B cell (primary cell): ENCODE data around the gene NAPSA. TPM values are rescaled to one million over a fixed set of nuclear protein-coding genes. Genes with fewer than 3 reads are reported as not detected.

Experiments used
- ATAC-seq: fragments of 200-7000 bp; cut with Tn5 transposase; one replicate; pipeline ENCODE4 v1.10.0; 2021; ENCODE audit warnings: low read depth, mild to moderate bottlenecking, moderate number of reproducible peaks, moderate library complexity
- CTCF ChIA-PET: fragments of 350-600 bp; sonication (Branson Sonifier 250); formaldehyde crosslinking; loops from one replicate; lab custom pipeline; 2021; ENCODE audit warnings: antibody characterized with exemption, inconsistent platforms; lab: Charles Lee
- POLR2A ChIA-PET: fragments of 350-600 bp; sonication (Branson Sonifier 250); formaldehyde crosslinking; loops from one replicate; lab custom pipeline; 2021; ENCODE audit warnings: antibody characterized with exemption; lab: Charles Lee
- DNase-seq: peaks from one replicate; pipeline ENCODE4 v3.0.0; 2013
- H2AFZ ChIP-seq: 2 replicates; pipeline ENCODE4 v1.6.1; 2012; ENCODE audit warnings: mild to moderate bottlenecking, low read depth, low read length; ENCODE audit not compliant: insufficient read depth, poor library complexity, severe bottlenecking
- H3K27ac ChIP-seq, 2 donors: 1 replicate in 1 of 2; 2 replicates in 1 of 2; pipeline ENCODE4 v1.5.1; 2012 to 2013; ENCODE audit warnings: low read length in 2 of 2, mild to moderate bottlenecking in 2 of 2, moderate library complexity in 1 of 2
- H3K27me3 ChIP-seq, 4 experiments: fragments of 200-600 bp in 1 of 4; sonication (generic) in 1 of 4; replicated peaks in 1 of 4; 1 replicate in 2 of 4; 2 replicates in 2 of 4; pipeline versions ENCODE4 v1.6.1 to v1.7.0; 2013 to 2016; ENCODE audit warnings: low read length in 3 of 4, mild to moderate bottlenecking in 2 of 4, mixed read lengths in 1 of 4, moderate library complexity in 1 of 4; ENCODE audit not compliant: insufficient read depth in 4 of 4, control insufficient read depth in 3 of 4; ENCODE audit errors: control extremely low read depth in 1 of 4
- H3K36me3 ChIP-seq, 2 experiments: replicated peaks in 1 of 2; 1 replicate in 1 of 2; 2 replicates in 1 of 2; pipeline versions ENCODE4 v1.6.1 to v1.7.1; 2013; ENCODE audit warnings: low read length in 1 of 2; ENCODE audit not compliant: insufficient read depth in 2 of 2, control insufficient read depth in 1 of 2; ENCODE audit errors: control extremely low read depth in 1 of 2, extremely low read depth in 1 of 2
- H3K4me1 ChIP-seq, 2 donors: fragments of 200-600 bp in 1 of 2; sonication (generic) in 1 of 2; 1 replicate in 1 of 2; 2 replicates in 1 of 2; pipeline versions ENCODE4 v1.5.1 to v1.6.1; 2013 to 2017; ENCODE audit warnings: low read length in 2 of 2; ENCODE audit not compliant: control insufficient read depth in 2 of 2, insufficient read depth in 2 of 2
- H3K4me2 ChIP-seq: replicated peaks from 2 replicates; pipeline ENCODE3; 2012; ENCODE audit warnings: mild to moderate bottlenecking, low read depth, low read length; ENCODE audit not compliant: poor library complexity, severe bottlenecking
- H3K4me3 ChIP-seq, 5 experiments: fragments of 200-600 bp in 1 of 5; sonication (generic) in 1 of 5; 1 replicate in 3 of 5; 2 replicates in 2 of 5; pipeline versions ENCODE4 v1.5.1 to v1.7.0; 2011 to 2016; ENCODE audit warnings: low read length in 4 of 5, mild to moderate bottlenecking in 4 of 5, low read depth in 2 of 5, control low read depth in 1 of 5, moderate library complexity in 1 of 5; ENCODE audit not compliant: insufficient read depth in 1 of 5; ENCODE audit errors: control extremely low read depth in 1 of 5, extremely low read depth in 1 of 5
- H3K79me2 ChIP-seq: fragments of 200-600 bp; sonication (generic); one replicate; pipeline ENCODE4 v1.6.0; 2016; ENCODE audit warnings: low read length; ENCODE audit not compliant: control insufficient read depth, insufficient read depth
- H3K9ac ChIP-seq: fragments of 200-600 bp; sonication (generic); 2 replicates; pipeline ENCODE4 v1.6.1; 2017; ENCODE audit warnings: mild to moderate bottlenecking, low read length, moderate library complexity
- H3K9me3 ChIP-seq, 3 donors: one replicate each; pipeline versions ENCODE4 v1.6.1 to v1.7.1; 2013; ENCODE audit warnings: low read length in 2 of 3; ENCODE audit not compliant: control insufficient read depth in 2 of 3, insufficient read depth in 1 of 3; ENCODE audit errors: control extremely low read depth in 1 of 3
- H4K20me1 ChIP-seq: 2 replicates; pipeline ENCODE4 v1.6.0; 2012; ENCODE audit warnings: mild to moderate bottlenecking, low read length; ENCODE audit not compliant: insufficient read depth, control insufficient read depth, poor library complexity, severe bottlenecking
- H3K27ac Mint-ChIP-seq: one replicate; pipeline ENCODE4 v1.8.0; 2021; ENCODE audit warnings: mixed read lengths
- H3K27me3 Mint-ChIP-seq: one replicate; pipeline ENCODE4 v1.8.0; 2021; ENCODE audit warnings: mixed read lengths
- H3K4me1 Mint-ChIP-seq: one replicate; pipeline ENCODE4 v1.8.0; 2021; ENCODE audit warnings: mixed read lengths
- H3K4me3 Mint-ChIP-seq: one replicate; pipeline ENCODE4 v1.8.0; 2021; ENCODE audit warnings: mixed read lengths
- H3K9me3 Mint-ChIP-seq: one replicate; pipeline ENCODE4 v1.8.0; 2022; ENCODE audit warnings: mixed read lengths; ENCODE audit not compliant: insufficient read depth
- CTCF ChIP-seq: fragments of 200-600 bp; IDR thresholded peaks from one replicate; pipeline ENCODE4 v1.8.0; 2022; ENCODE audit warnings: antibody characterized with exemption, mild to moderate bottlenecking
- EZH2 ChIP-seq: IDR thresholded peaks from 2 replicates; pipeline ENCODE4 v1.6.1; 2012; ENCODE audit warnings: borderline replicate concordance, low read depth, mild to moderate bottlenecking, moderate library complexity, low read length; ENCODE audit not compliant: insufficient read depth, poor library complexity, severe bottlenecking
- WGBS: methylation state at CpG from one replicate; pipeline ENCODE4 v1.1.5; 2013; ENCODE audit warnings: missing lambda C conversion rate; ENCODE audit not compliant: insufficient coverage; 5-methylcytosine and 5-hydroxymethylcytosine counted together
- intact Hi-C: fragments of 100-400 bp; cut with micrococcal nuclease; formaldehyde crosslinking; loops from one replicate; pipeline ENCODE4 v1.10.0; 2022
- polyA plus RNA-seq: library from polyadenylated mRNA; depleted of rRNA; stranded (reverse); fragments of >200 nt; gene quantifications from 2 replicates; pipeline ENCODE4 v1.2.3, GENCODE V29; 2012
- total RNA-seq, 2 donors: library from RNA; stranded (reverse); fragments of 120-200 nt in 1 of 2; gene quantifications; 1 replicate in 1 of 2; 2 replicates in 1 of 2; pipeline versions ENCODE4 v1.2.3 to v1.2.4, GENCODE V29; 2013 to 2022

Gene NAPSA
- total and polyA plus RNA-seq, 2 donors (not counting 1 experiment from before 2014, with no cell fraction given) = 4.0 to 4.7 TPM

GRCh38 chr19:50402544-50403301, 37.3 kb upstream of the NAPSA start:
- H3K27ac ChIP-seq = no peak overlapping the region
- intact Hi-C loops = no loop called here
- no peaks in the 10 kb centered on the region for H3K9me3 ChIP-seq
- peaks cover 0 to 19% of the 10 kb centered on the region in 2 experiments for H3K36me3 ChIP-seq
- DNase-seq (no peak), ATAC-seq (no peak)
- Mint-ChIP-seq H3K4me3 (no peak overlapping the region), H3K4me1 (no peaks in the 10 kb centered on the region), H3K27me3 (no peaks in the 10 kb centered on the region), H3K9me3 (no peaks in the 10 kb centered on the region), H3K27ac (no peak overlapping the region)
- TF ChIP-seq EZH2 (no peak), CTCF (no peak)
- H3K27me3 ChIP-seq = no peaks in the 10 kb centered on the region
- H3K4me1 ChIP-seq = no peaks in the 10 kb centered on the region
- H3K4me2 ChIP-seq = no peak overlapping the region
- 95% methylated on average over 40 of the region's 41 CpGs for WGBS
- no peak overlapping the region for H2AFZ ChIP-seq
- peaks cover 29% of the 10 kb centered on the region for H3K79me2 ChIP-seq
- CTCF ChIA-PET = interaction anchor here (0.7 kb wide), 1 partner anchor 26 kb away, joined by 3 read pairs; no protein-coding TSS in a partner anchor
- H3K9ac ChIP-seq = no peak overlapping the region
- H4K20me1 ChIP-seq = no peaks in the 10 kb centered on the region
- POLR2A ChIA-PET = no interaction called here
- no peak overlapping the region for H3K4me3 ChIP-seq
